ENCODE data around the gene NTRK2.

NTRK2 gene

DNA sequence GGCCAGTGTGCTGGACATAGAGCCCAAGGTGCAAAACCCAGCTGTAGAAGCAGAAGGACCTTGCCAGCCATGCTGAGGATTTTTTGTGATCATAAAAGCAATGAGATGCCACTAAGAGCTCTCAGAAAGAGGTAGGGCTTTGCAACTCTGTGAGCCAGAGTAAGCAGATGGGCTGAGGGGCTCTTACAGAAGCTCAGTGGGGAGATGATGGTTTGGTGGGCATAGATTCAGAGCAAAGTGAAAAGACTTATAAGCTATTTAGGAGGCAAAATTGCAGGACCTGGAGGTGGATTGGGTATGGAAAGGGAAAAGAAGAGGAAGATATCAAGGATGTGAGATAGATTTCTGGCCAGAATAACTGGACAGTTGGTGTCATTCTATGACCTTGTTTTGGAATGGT is 302.0 kb downstream of the NTRK2 start:
- DNase-seq (ENCODE audit: low read depth in 2 of 2): no peak

DNA sequence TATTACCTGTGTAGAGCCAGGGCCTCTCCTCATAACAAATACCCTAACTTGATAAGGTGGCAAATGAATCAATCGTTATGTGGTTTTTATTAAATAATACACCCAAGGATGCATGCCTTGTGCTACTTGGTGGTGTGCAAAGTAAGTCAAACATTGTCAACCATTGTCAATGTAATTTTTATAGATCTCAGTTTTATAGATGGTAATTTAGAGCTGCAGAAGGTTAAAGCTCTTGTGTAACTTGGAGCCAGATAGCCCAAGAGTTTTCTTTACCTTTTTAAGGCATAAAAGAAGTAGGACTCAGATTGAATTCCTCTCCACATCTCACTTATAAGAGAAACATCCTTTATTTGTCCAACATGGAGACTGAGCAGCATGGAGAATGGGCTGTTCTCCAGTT is 304.7 kb downstream of the NTRK2 start:
- DNase-seq (ENCODE audit: low read depth in 2 of 2): no peak

DNA sequence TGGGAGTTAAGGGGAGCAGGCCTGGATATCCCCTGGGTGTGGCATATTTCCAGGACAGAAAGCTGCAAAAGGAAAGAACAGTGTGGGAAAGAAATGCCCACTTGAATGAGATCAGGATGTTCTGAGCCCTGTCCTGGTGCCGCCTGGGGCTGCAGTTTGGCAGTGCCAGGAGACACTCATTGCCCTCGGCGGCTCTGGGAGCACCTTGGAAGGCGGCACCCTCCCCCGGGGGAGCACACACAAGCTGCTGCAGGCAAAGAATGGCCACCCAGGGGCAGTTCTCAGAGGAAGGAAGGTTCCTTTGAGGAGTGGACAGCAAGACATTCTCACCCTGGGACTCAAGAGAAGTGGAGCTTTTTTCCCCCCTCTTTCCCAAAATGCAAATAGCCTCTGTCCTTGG is 305.3 kb downstream of the NTRK2 start:
- no peak for DNase-seq (ENCODE audit: low read depth in 2 of 2)

DNA sequence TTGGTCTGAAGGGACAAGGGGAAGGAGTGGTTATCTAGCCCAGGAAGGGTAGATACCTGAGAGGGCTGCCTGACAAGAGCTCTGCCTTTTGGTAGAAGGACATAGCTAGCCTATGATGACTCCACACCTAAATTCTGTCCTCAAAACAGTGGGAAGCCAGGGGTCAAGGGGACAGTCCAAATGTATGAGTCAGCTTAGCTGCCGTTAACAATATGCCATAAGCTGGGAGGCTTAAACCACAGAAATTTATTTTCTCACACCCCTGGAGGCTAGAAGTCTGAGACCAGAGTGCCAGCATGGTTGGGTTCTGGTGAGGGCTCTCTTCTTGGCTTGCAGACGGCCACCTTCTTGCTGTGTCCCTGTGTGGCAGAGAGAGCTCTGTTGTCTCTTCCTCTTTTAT is 306.4 kb downstream of the NTRK2 start:
- no peak for DNase-seq (ENCODE audit: low read depth in 2 of 2)

DNA sequence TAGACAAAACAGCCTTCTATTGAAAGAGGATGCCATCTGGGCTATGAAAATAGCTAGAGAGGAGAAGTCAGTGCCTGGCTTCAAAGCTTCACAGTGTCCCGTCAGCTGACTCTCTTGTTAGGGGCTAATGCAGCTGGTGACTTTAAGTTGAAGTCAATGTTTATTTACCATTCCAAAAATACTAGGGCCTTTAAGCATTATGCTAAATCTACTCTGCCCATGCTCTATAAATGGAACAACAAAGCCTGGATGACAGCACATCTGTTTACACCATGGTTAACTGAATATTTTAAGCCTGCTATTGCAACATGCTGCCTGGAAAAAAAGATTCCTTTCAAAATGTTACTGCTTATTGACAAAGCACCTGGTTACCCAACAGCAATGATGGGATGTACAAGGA is 309.1 kb downstream of the NTRK2 start:
- no peak for DNase-seq (ENCODE audit: low read depth in 2 of 2)

DNA sequence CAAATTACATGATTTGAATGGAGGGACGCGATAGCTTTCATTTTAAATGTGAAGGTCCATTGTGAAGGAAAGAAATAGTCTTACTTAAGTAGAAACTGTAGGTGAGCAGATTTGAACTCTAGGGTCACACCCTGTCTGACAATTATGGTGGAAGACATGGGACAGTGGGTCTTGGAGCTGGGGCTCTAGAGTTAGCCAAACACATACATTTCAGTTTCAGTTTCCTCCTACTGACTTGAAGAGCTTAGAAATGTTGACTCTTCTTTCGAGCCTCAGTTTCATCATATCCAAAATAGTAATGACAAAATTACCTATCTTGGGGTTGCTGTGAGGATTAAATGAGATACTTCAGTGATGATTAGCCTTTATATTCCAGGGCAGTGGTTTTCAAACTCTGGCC is 314.2 kb downstream of the NTRK2 start:
- no peak for DNase-seq (ENCODE audit: low read depth in 2 of 2)

DNA sequence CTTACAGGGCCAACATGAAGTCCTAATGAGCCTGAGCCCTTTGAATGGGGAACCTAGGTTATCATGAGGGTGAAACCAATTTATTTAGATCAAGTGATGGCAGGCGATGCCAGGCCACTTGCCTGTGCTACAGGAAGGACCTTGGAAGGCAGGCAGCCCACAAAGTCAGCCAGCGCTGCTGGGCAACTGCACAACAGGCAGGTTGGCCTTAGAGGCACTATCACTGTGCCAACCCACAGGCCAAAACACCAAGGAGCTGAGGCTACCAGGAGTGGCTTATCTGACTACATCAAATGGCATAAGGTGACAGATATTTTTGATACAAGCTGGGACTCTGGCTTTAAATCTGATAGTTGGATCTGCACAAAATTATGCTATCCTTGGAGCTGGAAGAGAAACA is 319.1 kb downstream of the NTRK2 start:
- DNase-seq (ENCODE audit: low read depth in 2 of 2): no peak

DNA sequence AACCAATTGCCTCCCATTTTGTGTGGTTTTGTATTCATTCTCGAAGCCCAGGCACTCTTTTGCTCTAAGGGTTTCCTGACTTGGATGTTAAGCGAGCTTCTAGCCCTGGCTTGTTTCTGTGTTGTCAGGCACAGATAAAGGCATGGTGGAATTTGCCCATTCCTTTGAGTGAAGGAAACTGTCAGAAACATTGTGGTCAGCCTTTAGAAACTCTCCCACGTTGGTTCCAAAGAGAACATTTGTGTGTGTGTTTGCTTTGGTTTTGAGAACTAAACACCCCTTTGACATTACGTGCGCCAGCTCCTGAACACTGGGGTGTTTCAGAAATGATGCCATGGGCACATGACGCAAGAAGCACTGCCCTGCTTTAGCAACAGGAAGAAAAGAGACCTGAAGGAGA is 320.9 kb downstream of the NTRK2 start:
- DNase-seq (ENCODE audit: low read depth in 2 of 2): no peak

DNA sequence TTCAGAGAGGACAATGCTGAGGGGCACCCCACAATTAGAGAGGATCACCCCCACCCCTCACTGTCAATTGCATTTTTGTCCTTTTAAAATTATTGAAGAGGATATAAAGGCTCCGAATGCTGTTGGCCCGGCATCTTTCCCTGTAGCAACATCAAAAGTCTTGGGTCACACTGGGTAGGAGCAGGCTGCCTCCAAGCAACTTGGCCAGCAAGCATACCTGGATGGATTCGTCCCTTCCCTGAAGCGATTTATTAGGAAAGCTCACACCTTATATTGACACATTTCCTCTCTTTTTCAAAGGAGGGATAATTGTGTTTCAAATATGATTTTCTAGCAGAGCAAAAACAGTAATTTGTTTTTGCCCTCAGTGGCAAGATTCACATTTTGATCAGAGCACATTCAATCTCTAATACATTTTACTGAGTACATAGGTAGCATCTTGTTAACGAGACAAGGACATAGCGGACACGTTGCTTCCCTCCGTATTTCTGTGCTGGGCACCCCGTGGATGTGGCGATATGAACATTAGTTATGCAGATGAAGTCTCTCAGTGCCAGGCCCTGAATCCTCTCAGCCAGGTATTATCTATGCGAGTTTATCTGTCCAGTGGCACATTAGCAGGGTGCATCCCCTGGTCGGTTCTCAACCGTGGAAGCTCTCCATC is 321.5 kb downstream of the NTRK2 start:
- DNase-seq (ENCODE audit: low read depth in 2 of 2): no peak

DNA sequence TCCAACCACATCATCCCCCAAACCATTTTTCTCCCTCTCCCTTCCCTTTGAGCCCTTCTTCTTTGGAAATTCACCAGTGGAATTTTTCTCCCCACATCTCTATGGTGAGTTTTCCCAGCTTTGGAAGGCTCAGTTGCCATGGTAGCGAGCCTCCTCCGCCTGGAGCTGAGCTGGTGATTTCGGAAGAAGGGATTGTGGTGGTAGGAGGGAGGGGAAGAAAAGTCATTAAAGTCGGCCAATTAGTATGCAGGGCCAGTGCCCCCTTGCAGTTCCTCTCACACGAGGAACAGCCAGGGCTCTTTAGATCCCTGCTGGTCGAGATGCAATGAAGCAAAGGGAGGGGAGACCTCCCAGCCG is 322.0 kb downstream of the NTRK2 start:
- no peak for DNase-seq (ENCODE audit: low read depth in 2 of 2)

DNA sequence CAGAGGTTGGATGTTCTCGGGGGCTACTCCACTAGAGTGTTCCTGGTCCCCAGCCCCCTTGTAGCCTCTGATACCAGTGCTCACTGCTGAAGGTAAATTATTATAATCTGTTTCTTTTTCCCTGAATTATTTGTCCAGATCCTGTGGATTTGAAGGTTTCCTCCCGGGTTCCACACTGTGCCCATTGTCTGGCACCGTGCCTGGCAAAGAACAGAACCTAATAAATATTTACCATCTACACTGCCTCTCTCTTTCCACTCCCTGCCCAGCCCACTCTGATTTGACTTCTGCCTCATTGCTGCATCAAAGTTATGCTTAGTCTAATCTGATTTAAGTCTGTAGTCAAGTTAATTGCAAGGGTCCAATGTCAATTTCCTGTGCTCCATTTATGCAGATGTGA is 322.9 kb downstream of the NTRK2 start:
- DNase-seq (ENCODE audit: low read depth in 2 of 2): no peak

DNA sequence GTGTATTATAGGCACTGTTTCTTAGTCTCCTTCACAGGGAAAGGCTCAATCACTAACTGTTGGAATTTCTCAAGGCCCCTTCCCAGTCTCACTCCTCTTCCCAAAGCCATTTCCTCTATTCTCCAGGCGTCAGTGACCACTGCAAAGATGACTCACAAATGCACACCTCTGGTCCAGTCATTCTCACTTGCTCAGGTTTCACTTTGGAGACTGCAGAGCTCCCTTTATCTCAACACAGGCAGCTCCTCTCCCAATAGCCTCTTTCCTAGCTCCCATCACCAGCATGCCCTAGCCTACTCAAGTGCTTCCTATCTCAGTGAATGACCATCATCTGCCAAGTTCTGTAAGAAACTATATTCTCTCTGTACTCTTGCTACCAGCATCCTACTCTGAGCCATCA is 323.6 kb downstream of the NTRK2 start:
- DNase-seq (ENCODE audit: low read depth in 2 of 2): no peak

DNA sequence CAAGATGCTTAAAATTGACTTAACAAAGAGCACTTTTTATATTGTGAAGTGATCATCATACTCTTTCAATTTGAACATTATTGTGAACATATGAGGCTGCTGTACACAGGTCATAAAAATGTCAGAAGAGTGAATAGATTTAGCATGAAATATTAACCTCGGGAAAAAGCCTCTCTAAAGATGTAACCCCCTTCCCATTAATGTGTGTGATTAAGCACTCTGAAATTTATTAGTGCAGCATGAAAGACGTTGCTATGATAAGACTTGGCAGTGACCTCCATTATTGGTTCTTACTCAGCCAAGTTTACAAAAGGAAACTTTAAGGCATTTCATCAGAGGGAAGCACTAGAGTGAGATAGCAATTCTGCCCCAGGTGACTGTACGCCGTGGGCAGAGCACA is 326.5 kb downstream of the NTRK2 start:
- DNase-seq (ENCODE audit: low read depth in 2 of 2): no peak

DNA sequence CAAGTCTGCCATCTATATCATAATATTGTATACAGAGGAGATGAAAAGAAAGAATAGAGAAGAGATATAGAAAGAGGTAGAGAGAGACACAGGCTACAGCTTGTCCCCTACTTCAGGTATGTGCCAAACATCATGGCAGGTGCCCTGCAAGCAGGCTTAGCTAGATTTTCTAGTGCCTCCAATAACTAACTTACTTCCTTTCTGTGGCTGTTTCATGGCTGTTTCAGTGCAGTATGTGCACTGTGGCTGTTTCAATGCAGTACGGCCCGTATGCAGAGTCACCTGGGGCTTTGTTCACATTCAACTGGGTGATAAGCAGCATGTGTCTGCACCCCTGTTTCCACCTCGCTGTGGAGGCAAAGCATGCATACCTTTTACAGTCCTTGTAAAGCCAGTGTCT is 327.2 kb downstream of the NTRK2 start:
- no peak for DNase-seq (ENCODE audit: low read depth in 2 of 2)

DNA sequence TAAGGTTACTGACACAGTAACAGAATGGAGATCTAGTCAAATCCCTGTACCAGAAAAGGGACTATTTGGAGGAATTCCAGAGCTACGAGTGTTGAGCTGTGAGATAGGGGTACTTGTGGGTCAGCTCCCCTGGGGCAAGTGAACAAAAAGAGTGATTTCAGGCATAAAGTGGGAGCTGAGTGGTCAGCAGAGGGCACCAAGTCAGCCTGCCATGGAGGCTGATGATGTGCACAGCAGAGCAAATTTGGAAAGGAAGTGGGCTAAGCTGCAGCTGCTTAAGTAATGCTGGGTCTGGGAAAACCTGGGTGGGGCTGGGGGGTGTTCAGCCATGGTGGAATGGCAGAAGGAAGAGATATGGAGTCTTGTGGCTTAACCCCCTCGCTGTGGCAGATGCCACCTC is 327.9 kb downstream of the NTRK2 start:
- no peak for DNase-seq (ENCODE audit: low read depth in 2 of 2)

DNA sequence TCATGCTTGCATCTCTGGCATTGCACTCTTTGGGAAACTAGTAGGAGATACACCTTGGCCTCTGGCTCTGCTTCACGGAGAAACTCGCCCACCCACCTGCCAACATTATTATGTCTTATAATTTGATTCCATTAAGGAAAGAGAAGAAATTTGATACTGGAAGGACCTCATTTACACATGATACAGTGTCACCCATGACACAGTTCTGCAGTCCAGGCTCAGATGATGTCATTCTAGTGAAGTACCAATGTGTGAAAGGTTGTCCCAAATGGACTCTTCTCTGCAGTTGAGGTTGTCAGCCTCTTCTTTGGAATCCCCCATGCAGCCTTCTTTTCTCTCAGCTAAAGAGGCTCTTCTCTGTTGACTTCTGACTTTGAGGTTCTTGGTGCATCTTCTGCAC is 329.1 kb downstream of the NTRK2 start:
- no peak for DNase-seq (ENCODE audit: low read depth in 2 of 2)

DNA sequence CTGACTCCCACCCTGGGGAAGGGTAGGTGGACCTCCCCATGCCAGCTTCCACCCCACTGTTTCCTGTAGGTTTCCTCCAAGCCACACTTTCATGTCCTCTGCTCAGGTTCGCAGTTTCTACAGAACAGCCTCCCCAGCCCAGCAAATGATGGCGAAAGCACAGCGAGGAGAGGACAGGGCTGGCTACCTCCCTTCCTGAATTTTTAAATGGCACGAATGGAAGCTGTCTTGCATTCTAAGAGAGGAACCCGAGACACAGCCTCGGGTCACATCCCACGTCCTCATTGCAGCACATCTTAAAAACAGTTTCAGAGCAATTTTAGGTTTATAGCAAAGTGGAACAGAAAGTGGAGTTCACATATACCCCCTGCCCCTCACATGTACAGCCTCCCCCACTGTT is 330.3 kb downstream of the NTRK2 start:
- DNase-seq (ENCODE audit: low read depth in 2 of 2): no peak

DNA sequence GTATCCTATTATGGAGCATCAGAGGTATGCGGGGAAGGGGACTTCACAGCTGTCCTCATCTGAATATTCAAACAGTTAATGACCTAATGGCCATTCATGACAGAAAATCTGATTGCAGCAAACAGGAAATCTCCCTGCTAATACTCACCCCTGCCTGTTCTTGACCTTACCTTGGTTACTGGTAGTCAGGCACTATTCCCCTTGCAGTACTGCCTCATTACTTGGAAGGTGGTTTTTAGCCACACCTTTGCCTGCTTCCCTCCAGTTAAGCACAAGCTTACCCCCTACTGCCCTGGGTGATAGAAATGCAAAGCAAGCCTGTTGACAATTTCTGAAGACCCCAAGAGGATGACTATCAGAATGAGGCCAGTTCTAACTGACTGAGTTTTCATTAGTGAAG is 332.4 kb downstream of the NTRK2 start:
- no peak for DNase-seq (ENCODE audit: low read depth in 2 of 2)

DNA sequence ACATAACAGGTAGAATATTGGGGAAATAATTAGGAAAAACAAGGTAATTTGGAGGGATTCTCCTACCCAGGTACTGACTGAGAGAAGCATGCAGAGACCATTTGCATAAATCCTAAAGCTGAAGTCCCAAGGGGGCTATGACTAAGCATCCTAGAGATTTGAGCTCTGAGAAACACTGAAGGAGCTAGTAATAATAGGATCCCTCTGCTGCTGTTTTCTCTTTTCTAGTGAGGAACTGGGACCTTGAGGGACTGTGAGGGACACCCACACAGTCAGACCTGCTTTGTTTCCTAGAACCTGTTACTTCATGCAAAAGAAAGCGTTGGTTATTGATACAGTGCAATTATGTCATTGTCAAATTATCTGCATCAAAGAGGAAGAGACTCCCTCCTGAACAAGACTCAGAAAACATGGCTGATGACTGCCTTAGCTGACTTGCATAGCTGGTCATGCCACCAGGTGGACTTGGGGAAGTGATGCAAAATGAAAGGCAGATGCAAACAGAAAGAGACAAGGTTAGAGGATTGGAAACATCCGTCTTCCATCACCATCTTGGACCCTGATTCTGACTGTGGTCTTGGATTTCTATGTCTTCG is 335.4 kb downstream of the NTRK2 start:
- DNase-seq (ENCODE audit: low read depth in 2 of 2): no peak

DNA sequence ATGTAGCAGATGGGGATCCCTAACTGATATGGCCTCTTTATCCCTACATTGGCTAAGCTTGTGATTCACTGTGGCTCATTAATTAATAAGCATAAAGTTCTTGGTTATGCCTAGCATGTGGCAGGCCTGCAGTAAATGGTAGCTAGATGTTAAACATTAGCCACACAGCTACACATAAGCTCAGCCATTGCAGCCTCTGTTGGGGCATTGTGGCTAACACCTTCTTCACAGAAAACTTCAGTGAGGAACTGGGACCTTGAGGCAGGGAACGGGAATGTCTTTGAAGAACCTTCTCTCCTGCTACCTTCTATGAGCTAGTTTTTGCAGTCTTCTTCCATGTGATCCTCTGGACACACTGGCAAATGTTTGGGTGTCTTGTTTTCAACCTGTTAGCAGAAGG is 338.2 kb downstream of the NTRK2 start:
- DNase-seq (ENCODE audit: low read depth in 2 of 2): no peak

DNA sequence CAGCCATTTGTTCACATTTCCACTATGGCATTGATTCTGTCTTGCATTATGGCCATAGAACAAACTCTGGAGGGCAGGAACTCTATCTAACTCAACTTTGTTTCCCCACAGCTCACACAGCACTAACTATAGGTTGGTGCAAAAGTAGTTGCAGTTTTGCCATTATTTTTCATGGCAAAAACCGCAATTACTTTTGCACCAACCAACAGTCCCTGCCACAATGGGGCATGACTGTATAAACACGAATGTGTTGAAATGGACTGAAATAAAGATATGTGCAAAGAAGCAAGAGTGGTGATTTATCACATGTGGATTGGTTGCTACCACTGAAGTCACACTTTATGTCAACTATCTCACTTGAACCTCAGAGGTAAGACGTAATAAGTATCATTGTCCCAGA is 338.7 kb downstream of the NTRK2 start:
- DNase-seq (ENCODE audit: low read depth in 2 of 2): no peak

DNA sequence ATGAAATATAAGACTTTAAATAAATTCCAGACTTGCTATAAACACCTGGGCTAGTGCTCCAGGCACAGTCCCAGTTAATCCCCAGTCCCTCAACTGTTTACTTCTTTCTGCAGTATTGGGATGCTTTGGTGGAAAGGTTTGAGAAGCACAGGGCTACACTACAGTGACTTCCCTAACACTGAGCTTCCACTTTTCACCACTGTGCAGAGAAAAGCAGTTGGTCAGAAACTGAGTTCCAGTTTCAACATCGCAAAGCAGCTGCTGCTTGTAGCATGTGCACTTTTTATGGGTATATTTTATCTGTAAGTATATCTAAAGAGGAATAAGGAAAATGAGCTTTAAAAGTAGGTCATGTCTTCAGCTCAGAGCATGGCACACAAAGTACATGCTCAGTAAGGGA is 339.7 kb downstream of the NTRK2 start:
- DNase-seq (ENCODE audit: low read depth in 2 of 2): no peak

DNA sequence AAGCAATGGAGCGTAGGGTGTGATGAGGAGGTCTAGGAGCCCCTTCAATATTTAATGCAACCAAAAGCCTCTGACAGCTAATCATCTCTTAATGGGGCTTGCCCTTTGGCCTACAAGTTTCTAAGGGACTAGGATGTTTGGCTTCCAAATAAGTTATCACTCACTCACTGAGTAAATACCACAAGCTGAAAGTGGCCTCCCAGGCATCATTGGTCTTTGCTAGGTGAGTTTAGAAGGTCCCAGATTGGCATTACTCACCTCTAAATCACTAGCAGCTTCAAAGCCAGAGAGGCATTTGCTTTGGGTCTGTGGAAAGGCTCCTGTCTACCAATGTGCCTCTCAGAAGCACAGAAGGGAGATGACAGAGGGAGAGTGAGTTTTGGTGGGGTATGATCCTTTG is 344.2 kb downstream of the NTRK2 start:
- DNase-seq (ENCODE audit: low read depth in 2 of 2): no peak

DNA sequence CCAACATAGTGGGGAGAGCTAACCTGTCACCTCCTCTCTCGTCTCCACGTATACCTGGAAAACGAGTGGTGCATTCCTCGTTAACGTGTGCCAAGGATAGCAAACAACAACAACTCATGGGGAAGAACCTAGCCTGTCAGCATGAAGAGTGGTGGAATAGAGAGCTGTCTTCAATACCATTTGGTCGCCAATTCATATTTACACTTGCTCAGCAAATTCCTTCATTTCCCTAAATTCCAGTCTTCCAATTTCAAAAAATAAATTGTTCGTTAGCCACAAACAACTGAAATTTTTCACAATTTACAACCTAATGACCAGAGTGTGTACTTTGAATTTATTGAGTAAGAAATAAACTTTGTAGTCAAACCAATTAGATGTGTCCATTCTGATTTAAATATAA is 344.8 kb downstream of the NTRK2 start:
- no peak for DNase-seq (ENCODE audit: low read depth in 2 of 2)

Data from stimulated activated CD4-positive, alpha-beta T cell treated with anti-CD3 and anti-CD28 coated beads, Interleukin-12 subunit alpha, Interleukin-12 subunit beta, amount 100 ng/mL, for 24 hours (primary cell).